GM12892 (cell line): ENCODE measurements around the gene LMTK3.

Experiments used
- POLR2A ChIP-seq: IDR thresholded peaks from 2 replicates; pipeline ENCODE4 v1.6.1; 2011; ENCODE audit warnings: low read depth, low read length, control low read depth
- POLR2AphosphoS5 ChIP-seq: IDR thresholded peaks from 2 replicates; pipeline ENCODE4 v1.6.1; 2011; ENCODE audit warnings: low read depth, low read length, control low read depth

DNA sequence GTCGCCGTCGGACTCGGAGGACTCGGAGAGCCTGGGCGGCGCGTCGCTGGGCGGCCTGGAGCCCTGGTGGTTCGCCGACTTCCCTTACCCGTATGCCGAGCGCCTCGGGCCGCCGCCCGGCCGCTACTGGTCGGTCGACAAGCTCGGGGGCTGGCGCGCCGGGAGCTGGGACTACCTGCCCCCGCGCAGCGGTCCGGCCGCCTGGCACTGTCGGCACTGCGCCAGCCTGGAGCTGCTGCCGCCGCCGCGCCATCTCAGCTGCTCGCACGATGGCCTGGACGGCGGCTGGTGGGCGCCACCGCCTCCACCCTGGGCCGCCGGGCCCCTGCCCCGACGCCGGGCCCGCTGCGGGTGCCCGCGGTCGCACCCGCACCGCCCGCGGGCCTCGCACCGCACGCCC, 68.4 kb downstream of the LMTK3 start:
- no peak for TF ChIP-seq POLR2A
- TF ChIP-seq POLR2AphosphoS5, result no peak
